ENCODE measurements around the gene ASXL1.
"Not testable (repeated sequence)": the region's sequence is repeated elsewhere in the genome, so short reads cannot be mapped to it uniquely, and the experiment has no call there.

ASXL1 gene

GRCh38 chr20:32357869-32358631 is at the start of gene ASXL1:
Gene ASXL1 (plus strand): TSS chr20:32358331. CDS start chr20:32358776, 445 bp downstream.
- peak; percentile 97 to 98 for DNase-seq

DNA sequence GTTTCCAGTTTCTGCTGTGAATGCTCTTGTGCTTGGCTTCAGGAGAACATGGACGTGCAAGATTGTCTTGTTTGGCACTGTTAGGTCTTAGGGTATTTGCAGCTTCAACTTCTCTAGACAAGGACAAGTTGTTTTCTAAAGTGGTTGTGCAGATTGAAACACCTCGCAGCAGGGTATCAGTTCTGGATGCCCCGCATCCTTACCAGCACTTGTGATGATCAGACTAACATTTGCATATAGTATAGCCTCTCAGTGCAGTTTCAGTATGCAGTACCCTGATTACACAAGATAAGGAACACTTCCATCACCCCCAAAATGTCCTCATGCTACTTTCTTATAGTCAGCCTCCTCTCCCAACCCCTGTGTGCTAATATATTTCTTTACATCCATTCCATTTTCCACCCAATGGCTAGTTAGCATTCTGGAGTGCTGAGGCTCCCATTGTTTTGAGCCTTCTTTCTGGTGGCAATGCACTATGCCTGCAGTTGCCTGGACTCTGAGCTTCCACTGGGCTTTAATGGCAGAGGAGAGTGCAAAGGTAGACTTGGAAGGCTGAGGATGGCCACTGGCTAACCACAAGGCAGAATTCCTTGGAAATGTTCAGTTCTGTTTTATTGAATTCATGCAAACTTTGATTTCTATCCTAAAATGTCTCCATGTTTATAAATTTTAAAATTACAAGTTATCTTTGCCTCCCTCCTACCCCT is 45.3 kb upstream of the ASXL1 start:
- DNase-seq: no peak

GRCh38 chr20:32314768-32315167 is 43.4 kb upstream of the ASXL1 start:
- no peak for DNase-seq

GRCh38 chr20:32315399-32315798 is 42.7 kb upstream of the ASXL1 start:
- no peak for DNase-seq

DNA sequence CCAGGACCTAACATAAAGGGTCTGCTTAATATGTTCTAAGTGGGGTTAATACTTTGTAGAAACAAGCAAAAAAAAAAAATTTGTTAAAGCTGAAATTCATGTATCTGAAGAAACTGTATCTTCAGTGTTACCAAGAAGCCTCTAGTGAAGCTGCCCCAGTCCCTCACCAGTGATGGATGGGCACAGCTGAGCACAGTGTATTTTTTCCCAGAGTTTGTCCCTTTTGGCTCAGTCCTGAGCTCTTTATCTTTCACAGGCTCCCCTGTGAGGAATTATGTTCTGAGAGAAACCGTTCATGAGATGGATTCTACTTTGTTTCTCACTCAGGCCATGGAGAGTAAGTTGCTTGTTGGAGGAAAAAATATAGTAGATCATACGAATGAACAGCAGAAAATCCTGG is 42.2 kb upstream of the ASXL1 start:
- DNase-seq: no peak

DNA sequence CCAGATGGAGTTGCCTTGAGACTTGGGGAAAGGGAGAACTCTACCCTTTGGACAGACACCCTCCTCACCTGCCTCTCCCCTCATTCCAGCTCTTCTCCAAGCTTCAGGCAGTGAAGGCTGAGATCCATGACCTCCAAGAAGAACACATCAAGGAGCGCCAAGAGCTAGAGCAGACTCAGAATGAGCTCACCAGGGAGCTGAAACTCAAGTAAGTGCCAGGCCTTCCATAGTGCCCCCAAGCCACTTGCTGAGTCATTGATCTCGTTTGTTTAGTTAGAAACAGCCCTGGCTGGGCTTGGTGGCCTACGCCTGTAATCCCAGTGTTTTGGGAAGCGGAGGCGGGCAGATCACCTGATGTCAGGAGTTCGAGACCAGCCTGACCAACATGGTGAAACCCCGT is 41.5 kb upstream of the ASXL1 start:
- no peak for DNase-seq

DNA sequence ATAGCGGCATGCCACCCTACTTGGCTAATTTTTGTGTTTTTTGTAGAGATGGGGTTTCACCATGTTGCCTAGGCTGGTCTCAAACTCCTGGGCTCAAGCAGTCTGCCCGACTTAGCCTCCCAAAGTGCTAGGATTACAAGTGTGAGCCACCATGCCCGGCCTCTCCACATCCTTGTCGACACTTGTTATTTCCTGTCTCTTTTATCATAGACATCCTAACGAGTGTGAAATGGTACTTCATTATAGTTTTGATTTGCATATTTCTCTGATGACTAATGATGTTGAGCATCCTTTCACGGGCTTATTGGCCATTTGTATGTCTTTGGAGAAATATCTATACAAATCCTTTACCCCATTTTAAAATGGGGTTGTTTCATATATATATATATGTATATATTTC is 39.0 kb upstream of the ASXL1 start:
- DNase-seq: no peak

DNA sequence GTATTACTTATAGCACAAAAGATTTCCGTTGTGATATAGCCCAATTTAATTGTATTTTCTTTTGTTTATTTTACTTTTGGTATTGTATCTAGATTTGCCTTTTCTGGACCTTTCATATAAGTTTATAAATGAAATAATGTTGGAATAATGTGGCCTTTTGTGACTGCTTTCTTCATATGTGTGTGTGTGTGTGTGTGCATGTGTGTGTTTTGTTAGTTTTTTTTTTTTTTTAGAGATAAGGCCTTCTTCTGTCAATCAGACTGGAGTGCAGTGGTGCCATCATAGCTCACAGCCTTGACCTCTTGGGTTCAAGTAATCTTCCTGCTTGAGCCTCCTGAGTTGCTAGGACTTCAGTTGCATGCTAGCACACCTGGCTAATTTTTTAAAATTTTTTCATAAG is 37.8 kb upstream of the ASXL1 start:
- no peak for DNase-seq

GRCh38 chr20:32321390-32321789 is 36.7 kb upstream of the ASXL1 start:
- DNase-seq: no peak

DNA sequence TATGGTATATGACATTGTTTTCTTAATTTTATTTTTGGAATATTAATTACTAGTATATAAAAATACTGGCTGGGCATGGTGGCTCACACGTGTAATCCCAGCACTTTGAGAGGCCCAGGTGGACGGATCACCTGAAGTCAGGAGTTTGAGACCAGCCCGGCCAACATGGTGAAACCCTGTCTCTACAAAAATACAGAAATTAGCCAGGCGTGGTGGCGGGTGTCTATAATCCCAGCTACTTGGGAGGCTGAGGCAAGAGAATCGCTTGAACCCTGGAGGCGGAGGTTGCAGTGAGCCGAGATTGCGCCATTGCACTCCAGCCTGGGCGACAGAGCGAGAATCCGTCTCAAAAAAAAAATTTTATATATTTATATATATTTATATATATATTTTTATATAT is 35.9 kb upstream of the ASXL1 start:
- DNase-seq: not testable (repeated sequence)

DNA sequence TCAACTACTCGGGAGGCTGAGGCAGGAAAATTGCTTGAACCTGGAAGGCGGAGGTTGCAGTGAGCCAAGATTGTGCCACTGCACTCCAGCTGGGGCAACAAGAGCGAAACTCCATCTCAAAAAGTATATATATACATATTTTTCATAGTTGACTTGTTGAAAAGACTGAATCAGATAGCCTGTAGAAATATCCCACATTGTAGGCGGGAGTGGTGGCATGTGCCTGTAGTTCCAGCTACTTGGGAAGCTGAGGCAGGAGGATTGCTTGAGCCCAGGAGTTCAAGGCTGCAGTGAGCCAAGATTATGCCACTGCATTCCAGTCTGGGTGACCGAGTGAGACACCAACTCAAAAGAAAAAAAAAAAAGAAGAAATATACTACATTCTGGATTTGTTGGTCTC is 34.4 kb upstream of the ASXL1 start:
- DNase-seq: not testable (repeated sequence)

- DNase-seq: no peak
Measured at GRCh38 chr20:32325706-32326503, 32.2 kb upstream of the ASXL1 start.

DNA sequence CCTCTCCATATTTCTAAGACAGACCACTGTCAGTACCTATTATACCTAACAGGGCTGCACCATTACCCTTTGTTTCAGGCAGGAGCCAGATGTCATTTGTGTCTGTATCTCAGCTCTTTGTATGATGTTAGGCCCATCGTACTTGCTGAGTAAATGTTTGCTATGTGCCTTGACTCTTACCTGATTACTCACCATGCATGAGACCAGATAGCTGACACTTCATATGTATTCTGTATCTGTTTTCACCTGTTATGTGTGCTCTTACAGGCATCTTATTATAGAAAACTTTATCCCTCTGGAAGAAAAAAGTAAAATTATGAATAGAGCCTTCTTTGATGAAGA is 31.7 kb upstream of the ASXL1 start:
- DNase-seq: no peak

GRCh38 chr20:32327087-32327681 is 30.9 kb upstream of the ASXL1 start:
- no peak for DNase-seq

DNA sequence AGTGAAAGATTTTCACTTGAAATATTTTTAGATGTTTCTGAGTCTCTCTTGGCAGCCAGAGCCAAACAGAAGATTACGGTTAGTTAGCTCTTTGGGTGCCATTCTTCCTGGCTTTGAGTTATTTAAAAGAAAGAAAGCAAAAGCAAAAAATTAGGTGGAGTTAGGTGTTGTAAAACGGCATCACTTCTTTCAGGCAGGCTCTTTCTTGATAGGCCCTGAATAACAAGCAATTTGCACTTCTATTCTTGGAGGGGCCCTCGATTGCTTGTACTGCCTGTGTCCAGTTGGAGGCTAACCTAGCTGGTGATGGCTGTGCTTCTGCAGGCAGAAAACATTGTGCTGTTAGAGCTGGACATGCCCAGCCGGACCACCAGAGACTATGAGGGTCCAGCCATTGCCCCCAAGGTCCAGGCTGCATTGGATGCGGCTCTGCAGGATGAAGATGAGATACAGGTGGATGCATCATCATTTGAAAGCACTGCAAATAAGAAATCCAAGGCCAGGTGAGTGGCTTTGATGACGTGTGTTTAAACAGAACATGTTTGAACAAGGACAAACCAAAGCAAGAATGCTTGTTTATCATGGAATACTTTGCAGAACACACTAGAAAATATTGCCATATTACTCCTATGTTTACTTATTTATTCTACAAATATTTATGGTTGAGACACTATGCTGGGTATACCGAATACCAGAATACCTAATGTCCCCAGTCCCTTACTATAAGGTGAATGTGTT is 28.1 kb upstream of the ASXL1 start:
- DNase-seq: no peak

- DNase-seq: no peak
Measured at GRCh38 chr20:32330555-32330897, 27.6 kb upstream of the ASXL1 start.

GRCh38 chr20:32332614-32333013 is 25.5 kb upstream of the ASXL1 start:
- no peak for DNase-seq

- no peak for DNase-seq
Measured at GRCh38 chr20:32333181-32333987, 24.7 kb upstream of the ASXL1 start.

GRCh38 chr20:32333988-32334885 is 23.9 kb upstream of the ASXL1 start:
- DNase-seq: no peak

GRCh38 chr20:32336918-32337347 is 21.2 kb upstream of the ASXL1 start:
- peak in 1 of 2 donors; percentile 34 for DNase-seq
